RPMI8226 (cell line): Measurements from ENCODE around the gene C10orf71.

Source experiments
- DNase-seq: peaks from one replicate; pipeline ENCODE4 v3.0.0-alpha.2; 2015

The C10orf71 gene

GRCh38 chr10:49347827-49348226 lies 48.9 kb downstream of the C10orf71 start:
- no peak for DNase-seq

- DNase-seq: no peak
Measured at GRCh38 chr10:49348593-49348992, 49.6 kb downstream of the C10orf71 start.

GRCh38 chr10:49349390-49349789 lies 50.4 kb downstream of the C10orf71 start:
- no peak for DNase-seq

- DNase-seq: no peak
Measured at GRCh38 chr10:49350138-49350537, 51.2 kb downstream of the C10orf71 start.

GRCh38 chr10:49350846-49351532 lies 52.0 kb downstream of the C10orf71 start:
- DNase-seq: no peak

- no peak for DNase-seq
Measured at GRCh38 chr10:49351669-49352068, 52.7 kb downstream of the C10orf71 start.

- DNase-seq: no peak
Measured at GRCh38 chr10:49352323-49352722, 53.4 kb downstream of the C10orf71 start.

- DNase-seq: no peak
Measured at GRCh38 chr10:49353026-49353894, 54.3 kb downstream of the C10orf71 start.

- no peak for DNase-seq
Measured at GRCh38 chr10:49353895-49354566, 55.1 kb downstream of the C10orf71 start.

GRCh38 chr10:49354593-49354992 lies 55.6 kb downstream of the C10orf71 start:
- DNase-seq: no peak

GRCh38 chr10:49355221-49355620 lies 56.3 kb downstream of the C10orf71 start:
- no peak for DNase-seq

- no peak for DNase-seq
Measured at GRCh38 chr10:49356181-49356580, 57.2 kb downstream of the C10orf71 start.

GRCh38 chr10:49356944-49357343 lies 58.0 kb downstream of the C10orf71 start:
- DNase-seq: no peak

GRCh38 chr10:49357910-49358309 lies 58.9 kb downstream of the C10orf71 start:
- no peak for DNase-seq

- DNase-seq: no peak
Measured at GRCh38 chr10:49359349-49360270, 60.6 kb downstream of the C10orf71 start.

GRCh38 chr10:49360271-49361177 lies 61.6 kb downstream of the C10orf71 start:
- DNase-seq: no peak

- no peak for DNase-seq
Measured at GRCh38 chr10:49361178-49361554, 62.2 kb downstream of the C10orf71 start.

- DNase-seq: no peak
Measured at GRCh38 chr10:49361735-49362568, 63.0 kb downstream of the C10orf71 start.

- no peak for DNase-seq
Measured at GRCh38 chr10:49362596-49363260, 63.8 kb downstream of the C10orf71 start.
